Upper lobe of left lung (tissue), 6 donors: ENCODE results near the gene FNDC8. TPM values are rescaled to one million over a fixed set of nuclear protein-coding genes. Genes with fewer than 3 reads are reported as not detected.

ENCODE experiments used
- ATAC-seq, 2 donors: fragments of 200-7000 bp; cut with Tn5 transposase; one replicate each; pipeline ENCODE4 v1.9.1; 2022; ENCODE audit warnings: mild to moderate bottlenecking in 2 of 2, moderate library complexity in 2 of 2; ENCODE audit not compliant: low FRiP score in 2 of 2
- DNase-seq, 2 donors: peaks; one replicate each; pipeline ENCODE4 v3.0.0-alpha.2; 2019 to 2020
- H3K27ac ChIP-seq, 4 donors: fragments of 200-600 bp; sonication (generic); one replicate each; pipeline ENCODE4 v1.5.1; 2016 to 2019
- H3K27me3 ChIP-seq, 4 donors: fragments of 200-600 bp; sonication (generic); one replicate each; pipeline ENCODE4 v1.5.1; 2017 to 2019
- H3K36me3 ChIP-seq, 4 donors: fragments of 200-600 bp; sonication (generic); one replicate each; pipeline ENCODE4 v1.5.1; 2016 to 2019
- H3K4me1 ChIP-seq, 4 donors: fragments of 200-600 bp; sonication (generic); one replicate each; pipeline ENCODE4 v1.5.1; 2018 to 2019
- H3K4me3 ChIP-seq, 4 donors: fragments of 200-600 bp; sonication (generic); one replicate each; pipeline ENCODE4 v1.5.1; 2017 to 2019; ENCODE audit warnings: mild to moderate bottlenecking in 2 of 4, moderate library complexity in 1 of 4
- H3K9me3 ChIP-seq, 4 donors: fragments of 200-600 bp; sonication (generic); one replicate each; pipeline ENCODE4 v1.5.1; 2018 to 2019
- CTCF ChIP-seq, 6 experiments: fragments of 450-650 bp in 4 of 6; fragments of 200-600 bp in 2 of 6; sonication (generic) in 2 of 6; IDR thresholded peaks; one replicate each; pipeline ENCODE4 v1.5.1; 2016 to 2019; ENCODE audit warnings: antibody characterized with exemption in 6 of 6
- EP300 ChIP-seq, 4 donors: sonication (generic); formaldehyde crosslinking; IDR thresholded peaks; one replicate each; pipeline ENCODE4 v1.5.1; 2017; ENCODE audit warnings: antibody characterized with exemption in 4 of 4, control low read depth in 2 of 4
- POLR2A ChIP-seq, 4 donors: fragments of 450-650 bp; IDR thresholded peaks; one replicate each; pipeline ENCODE4 v1.5.1; 2016 to 2017; ENCODE audit warnings: antibody characterized with exemption in 4 of 4, mild to moderate bottlenecking in 2 of 4
- POLR2AphosphoS5 ChIP-seq, 2 donors: sonication (generic); formaldehyde crosslinking; IDR thresholded peaks; one replicate each; pipeline ENCODE4 v1.5.1; 2017; ENCODE audit warnings: antibody characterized with exemption in 2 of 2
- WGBS, 2 donors: methylation state at CpG; one replicate each; pipeline ENCODE4 v1.1.5; 2017 to 2018; 5-methylcytosine and 5-hydroxymethylcytosine counted together
- total RNA-seq, 6 donors: library from RNA; depleted of rRNA in 4 of 6; stranded (reverse); fragments of >200 nt in 4 of 6; gene quantifications; one replicate each; pipeline versions ENCODE4 v1.1.0 to v1.2.1, GENCODE V29; 2016 to 2021
- donor health status: DM: no; HTN: no; CAD: no; lungs with moderate emphysema.
- donor health status: DM: no; HTN: yes; CAD: no; lungs with severe emphysema.

FNDC8 gene
- total RNA-seq = not detected

- no peak for ATAC-seq
- 92 to 94% methylated on average over 3 of the region's 3 CpGs for WGBS, 2 donors
Measured at GRCh38 chr17:35121315-35121714, at the start of gene FNDC8. Gene FNDC8, plus strand, starts transcription at chr17:35121615. Its CDS starts 79 bp downstream, at chr17:35121694.

GRCh38 chr17:35073183-35073790 lies 48.1 kb upstream of the FNDC8 start:
- H3K27ac ChIP-seq = peak overlapping the region in 1 of 4 donors; percentile 10
- H3K4me1 ChIP-seq = peaks cover 0 to 31% (median 9%) of the 10 kb centered on the region in 4 donors
- DNase-seq = no peak
- TF ChIP-seq CTCF (IDR thresholded peaks at IDR 0.05) (no peak), POLR2A (IDR thresholded peaks at IDR 0.05) (no peak), POLR2AphosphoS5 (IDR thresholded peaks at IDR 0.05) (no peak), EP300 (IDR thresholded peaks at IDR 0.05) (no peak)
- H3K4me3 ChIP-seq = no peak overlapping the region
- no peaks in the 10 kb centered on the region for H3K27me3 ChIP-seq
- no peaks in the 10 kb centered on the region for H3K9me3 ChIP-seq
- peaks cover 0 to 6% (median 0%) of the 10 kb centered on the region in 4 donors for H3K36me3 ChIP-seq
- ATAC-seq = no peak
- 77 to 80% methylated on average over 3 of the region's 3 CpGs for WGBS, 2 donors

More at GRCh38 chr17:35121315-35121714, at the start of gene FNDC8:
- Histone ChIP-seq H3K4me1 (peaks cover 14 to 29% (median 16%) of the 10 kb centered on the region in 4 donors), H3K9me3 (no peaks in the 10 kb centered on the region), H3K36me3 (no peaks in the 10 kb centered on the region), H3K27me3 (no peaks in the 10 kb centered on the region), H3K27ac (no peak within 1 kb of the TSS), H3K4me3 (peak within 1 kb of the TSS in 1 of 4 donors; percentile 88)
- no peak for TF ChIP-seq POLR2A (IDR thresholded peaks at IDR 0.05)
- TF ChIP-seq CTCF (IDR thresholded peaks at IDR 0.05) = no peak
- TF ChIP-seq POLR2AphosphoS5 (IDR thresholded peaks at IDR 0.05) = no peak
- TF ChIP-seq EP300 (IDR thresholded peaks at IDR 0.05) = no peak
- DNase-seq = no peak

GRCh38 chr17:35073991-35074627 lies 47.3 kb upstream of the FNDC8 start:
- Histone ChIP-seq H3K9me3 (no peaks in the 10 kb centered on the region), H3K27me3 (no peaks in the 10 kb centered on the region), H3K36me3 (peaks cover 0 to 3% (median 0%) of the 10 kb centered on the region in 4 donors), H3K4me1 (peaks cover 0 to 23% (median 9%) of the 10 kb centered on the region in 4 donors), H3K4me3 (no peak overlapping the region), H3K27ac (no peak overlapping the region)
- ATAC-seq (no peak), DNase-seq (no peak)
- TF ChIP-seq EP300 (IDR thresholded peaks at IDR 0.05) (no peak), POLR2A (IDR thresholded peaks at IDR 0.05) (no peak), POLR2AphosphoS5 (IDR thresholded peaks at IDR 0.05) (no peak), CTCF (IDR thresholded peaks at IDR 0.05) (no peak)
- WGBS, 2 donors = 75 to 86% methylated on average over 5 of the region's 5 CpGs

- Histone ChIP-seq H3K4me3 (no peak overlapping the region), H3K27ac (peak overlapping the region in 1 of 4 donors; percentile 11), H3K9me3 (no peaks in the 10 kb centered on the region), H3K27me3 (no peaks in the 10 kb centered on the region), H3K36me3 (no peaks in the 10 kb centered on the region), H3K4me1 (peaks cover 0 to 17% (median 9%) of the 10 kb centered on the region in 4 donors)
- no peak for DNase-seq
- TF ChIP-seq POLR2A (IDR thresholded peaks at IDR 0.05) (no peak), POLR2AphosphoS5 (IDR thresholded peaks at IDR 0.05) (no peak), CTCF (IDR thresholded peaks at IDR 0.05) (no peak), EP300 (IDR thresholded peaks at IDR 0.05) (no peak)
- no peak for ATAC-seq
- WGBS, 2 donors = 58 to 65% methylated on average over 2 of the region's 2 CpGs
Measured at GRCh38 chr17:35074711-35075707, 46.4 kb upstream of the FNDC8 start.
